Colonic mucosa (tissue), 4 donors: ENCODE measurements around the gene SLC46A3. TPM values are rescaled to one million over a fixed set of nuclear protein-coding genes. Genes with fewer than 3 reads are reported as not detected.
A peak's percentile ranks its signal among the peaks of the same experiment; 100 is the strongest.
"Not testable (repeated sequence)": the region's sequence is repeated elsewhere in the genome, so short reads cannot be mapped to it uniquely, and the experiment has no call there.

Experiments
- DNase-seq: peaks from one replicate; pipeline ENCODE4 v3.0.0-alpha.2; 2020
- H3K27ac ChIP-seq: fragments of 200-600 bp; one replicate; pipeline ENCODE4 v1.8.0; 2021
- H3K27me3 ChIP-seq: fragments of 200-600 bp; one replicate; pipeline ENCODE4 v1.8.0; 2021
- H3K36me3 ChIP-seq: fragments of 200-600 bp; one replicate; pipeline ENCODE4 v1.8.0; 2021
- H3K4me1 ChIP-seq: fragments of 200-600 bp; one replicate; pipeline ENCODE4 v1.8.0; 2021; ENCODE audit warnings: mild to moderate bottlenecking
- H3K4me3 ChIP-seq: fragments of 200-600 bp; one replicate; pipeline ENCODE4 v1.8.0; 2021
- H3K9ac ChIP-seq, 2 donors: one replicate each; pipeline ENCODE4 v1.7.0; 2013; ENCODE audit warnings: control low read depth in 2 of 2, low read depth in 2 of 2, low read length in 2 of 2
- H3K9me3 ChIP-seq: fragments of 200-600 bp; one replicate; pipeline ENCODE4 v1.8.0; 2021
- intact Hi-C: fragments of 100-400 bp; cut with DNase I; formaldehyde crosslinking; loops from one replicate; pipeline ENCODE4 v1.14.1; 2022
- total RNA-seq, 2 donors: library from RNA; stranded (reverse); fragmentation: NEBNext Ultra II Directional in 1 of 2; extraction: Animal tissue kit (Norgen Biotek cat#: 25700) in 1 of 2; gene quantifications; one replicate each; pipeline ENCODE4 v1.2.1, GENCODE V29; 2021
- TF ChIP-seq, protein P1 (sequence below): fragments of 200-600 bp; IDR thresholded peaks from one replicate; pipeline ENCODE4 v1.8.0; 2022; ENCODE audit warnings: antibody characterized with exemption, mild to moderate bottlenecking
- donor health status: healthy.
- donor health status: DM: no; HTN: no; CAD: no.
- donor health status: DM: no; HTN: no; CAD: no.

Gene SLC46A3
- total RNA-seq, 2 donors from 2014 or later = 30.5 to 45.8 TPM

DNA sequence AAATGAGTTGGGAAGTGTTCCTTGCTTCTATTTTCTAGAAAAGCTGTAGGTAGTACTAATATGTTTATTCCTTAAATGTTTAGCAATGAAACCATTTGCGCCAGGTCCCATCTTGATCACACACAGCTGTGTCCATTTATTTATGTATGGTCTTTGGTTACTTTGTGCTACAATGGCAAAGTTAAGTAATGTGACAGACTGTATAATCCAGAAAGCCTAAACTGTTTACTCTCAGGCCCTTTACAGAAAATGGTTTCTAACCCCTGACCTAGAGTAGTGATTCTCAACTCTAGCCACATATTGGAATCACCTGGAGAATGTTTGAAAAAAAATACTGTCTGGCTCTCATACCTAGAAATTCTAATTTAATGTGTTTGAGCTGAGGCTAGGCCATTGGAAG is 21.3 kb downstream of the SLC46A3 start:
- H3K9me3 ChIP-seq = no peaks in the 10 kb centered on the region
- TF ChIP-seq, protein P1, sequence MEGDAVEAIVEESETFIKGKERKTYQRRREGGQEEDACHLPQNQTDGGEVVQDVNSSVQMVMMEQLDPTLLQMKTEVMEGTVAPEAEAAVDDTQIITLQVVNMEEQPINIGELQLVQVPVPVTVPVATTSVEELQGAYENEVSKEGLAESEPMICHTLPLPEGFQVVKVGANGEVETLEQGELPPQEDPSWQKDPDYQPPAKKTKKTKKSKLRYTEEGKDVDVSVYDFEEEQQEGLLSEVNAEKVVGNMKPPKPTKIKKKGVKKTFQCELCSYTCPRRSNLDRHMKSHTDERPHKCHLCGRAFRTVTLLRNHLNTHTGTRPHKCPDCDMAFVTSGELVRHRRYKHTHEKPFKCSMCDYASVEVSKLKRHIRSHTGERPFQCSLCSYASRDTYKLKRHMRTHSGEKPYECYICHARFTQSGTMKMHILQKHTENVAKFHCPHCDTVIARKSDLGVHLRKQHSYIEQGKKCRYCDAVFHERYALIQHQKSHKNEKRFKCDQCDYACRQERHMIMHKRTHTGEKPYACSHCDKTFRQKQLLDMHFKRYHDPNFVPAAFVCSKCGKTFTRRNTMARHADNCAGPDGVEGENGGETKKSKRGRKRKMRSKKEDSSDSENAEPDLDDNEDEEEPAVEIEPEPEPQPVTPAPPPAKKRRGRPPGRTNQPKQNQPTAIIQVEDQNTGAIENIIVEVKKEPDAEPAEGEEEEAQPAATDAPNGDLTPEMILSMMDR = no peak
- DNase-seq = no peak
- H3K4me1 ChIP-seq = no peaks in the 10 kb centered on the region
- no peaks in the 10 kb centered on the region for H3K27me3 ChIP-seq
- no peak overlapping the region for H3K27ac ChIP-seq
- intact Hi-C loops = no loop called here
- H3K9ac ChIP-seq = no peak overlapping the region
- no peak overlapping the region for H3K4me3 ChIP-seq
- no peaks in the 10 kb centered on the region for H3K36me3 ChIP-seq

DNA sequence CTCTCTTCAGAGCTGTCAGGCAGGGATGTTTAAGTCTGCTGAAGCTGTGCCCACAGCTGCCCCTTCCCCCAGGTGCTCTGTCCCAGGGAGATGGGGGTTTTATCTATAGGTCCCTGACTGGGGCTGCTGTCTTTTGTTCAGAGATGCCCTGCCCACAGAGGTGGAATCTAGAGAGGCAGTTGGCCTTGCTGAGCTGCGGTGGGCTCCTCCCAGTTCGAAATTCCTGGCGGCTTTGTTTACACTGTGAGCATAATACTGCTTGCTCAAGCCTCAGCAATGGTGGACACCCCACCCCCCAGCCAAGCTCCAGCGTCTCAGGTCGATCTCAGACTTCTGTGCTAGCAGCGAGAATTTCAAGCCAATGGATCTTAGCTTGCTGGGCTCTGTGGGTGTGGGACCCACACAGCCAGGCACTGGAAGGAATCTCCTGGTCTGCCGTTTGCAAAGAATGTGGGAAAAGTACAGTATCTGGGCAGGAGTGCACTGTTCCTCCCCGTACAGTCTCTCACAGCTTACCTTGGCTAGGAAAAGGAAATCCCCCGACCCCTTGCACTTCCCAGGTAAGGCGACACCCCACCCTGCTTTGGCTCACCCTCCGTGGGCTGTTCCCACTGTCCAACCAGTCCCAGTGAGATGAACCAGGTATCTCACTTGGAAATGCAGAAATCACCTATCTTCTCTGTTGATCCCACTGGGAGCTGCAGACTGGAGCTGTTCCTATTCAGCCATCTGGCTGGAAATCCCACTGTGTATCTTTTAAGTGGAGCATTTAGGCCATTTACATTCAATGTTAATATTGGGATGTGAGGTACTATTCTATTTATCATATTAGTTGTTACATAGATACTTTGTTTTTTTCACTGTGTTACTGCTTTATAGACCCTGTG is 24.9 kb downstream of the SLC46A3 start:
- H3K36me3 ChIP-seq, H3K9me3 ChIP-seq, H3K4me3 ChIP-seq, H3K27me3 ChIP-seq, intact Hi-C loops, H3K4me1 ChIP-seq, H3K27ac ChIP-seq, H3K9ac ChIP-seq: not testable (repeated sequence)
- peak; percentile 67 for DNase-seq

DNA sequence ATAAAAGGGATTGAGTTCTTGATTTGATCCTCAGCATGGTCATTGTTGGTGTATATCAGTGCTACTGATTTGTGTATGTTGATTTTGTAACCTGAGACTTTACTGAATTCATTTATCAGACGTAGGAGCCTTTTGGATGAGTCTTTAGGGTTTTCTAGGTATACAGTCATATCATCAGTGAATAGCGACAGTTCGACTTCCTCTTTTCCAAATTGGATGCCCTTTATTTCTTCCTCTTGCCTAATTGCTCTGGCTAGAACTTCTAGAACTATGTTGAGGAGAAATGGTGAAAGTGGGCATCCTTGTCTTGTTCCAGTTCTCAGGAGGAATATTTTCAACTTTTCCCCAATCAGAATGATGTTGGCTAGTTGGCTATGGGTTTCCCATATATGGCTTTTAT is 32.9 kb downstream of the SLC46A3 start:
- TF ChIP-seq, protein P1 = no peak
- H3K4me1 ChIP-seq = no peaks in the 10 kb centered on the region
- no peaks in the 10 kb centered on the region for H3K36me3 ChIP-seq
- no peak for DNase-seq
- H3K27me3 ChIP-seq = no peaks in the 10 kb centered on the region
- no peak overlapping the region for H3K27ac ChIP-seq
- no peak overlapping the region for H3K9ac ChIP-seq
- intact Hi-C loops = no loop called here
- H3K4me3 ChIP-seq = no peak overlapping the region
- H3K9me3 ChIP-seq = no peaks in the 10 kb centered on the region

DNA sequence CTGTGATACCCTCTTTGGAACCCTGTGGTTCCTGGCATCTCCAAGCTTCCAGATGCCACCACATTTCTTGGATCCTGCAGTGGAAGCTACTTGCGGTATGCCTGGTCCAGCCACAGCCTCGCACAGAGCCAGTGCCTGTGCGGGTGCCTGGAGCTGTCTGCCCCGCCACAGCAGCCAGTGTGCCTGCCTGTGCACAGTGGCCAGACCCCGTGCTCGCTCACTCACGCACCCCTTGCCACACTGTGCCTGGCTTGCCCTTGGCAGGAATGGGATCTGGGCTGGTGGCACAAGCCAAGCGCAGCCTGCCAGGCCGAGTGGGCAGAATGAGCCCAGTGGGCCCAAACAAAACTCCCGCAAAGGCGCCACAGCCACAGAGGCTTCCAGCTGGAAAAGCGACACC is 33.7 kb downstream of the SLC46A3 start:
- TF ChIP-seq, protein P1 = no peak
- Histone ChIP-seq H3K4me3 (no peak overlapping the region), H3K4me1 (no peaks in the 10 kb centered on the region), H3K9ac (no peak overlapping the region), H3K36me3 (no peaks in the 10 kb centered on the region), H3K27me3 (no peaks in the 10 kb centered on the region), H3K27ac (no peak overlapping the region), H3K9me3 (no peaks in the 10 kb centered on the region)
- intact Hi-C loops = no loop called here
- no peak for DNase-seq

DNA sequence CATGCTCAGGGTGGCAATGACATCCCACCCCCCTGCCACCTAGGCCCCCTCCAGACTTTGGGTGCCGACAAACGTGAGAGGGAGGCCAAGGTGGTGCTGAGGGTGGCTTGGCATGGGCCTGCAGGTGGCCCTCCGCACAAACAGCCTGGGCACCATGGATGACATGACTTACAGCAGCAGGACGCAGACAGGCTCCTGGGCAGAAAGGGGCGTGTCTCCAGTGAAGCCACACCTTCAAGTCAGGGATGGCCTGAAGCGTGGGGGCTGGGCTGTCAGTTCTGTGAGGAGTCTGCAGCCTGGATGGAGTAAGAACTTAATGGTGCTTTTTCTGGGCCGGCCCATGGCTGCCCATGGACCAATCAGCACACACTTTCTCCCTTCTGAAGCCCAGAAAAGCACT is 34.5 kb downstream of the SLC46A3 start:
- peak; percentile 48 for DNase-seq
- Histone ChIP-seq H3K4me1 (no peaks in the 10 kb centered on the region), H3K27me3 (no peaks in the 10 kb centered on the region), H3K4me3 (no peak overlapping the region), H3K9ac (no peak overlapping the region), H3K36me3 (no peaks in the 10 kb centered on the region), H3K27ac (no peak overlapping the region), H3K9me3 (no peaks in the 10 kb centered on the region)
- TF ChIP-seq, protein P1 = no peak
- intact Hi-C loops = no loop called here

DNA sequence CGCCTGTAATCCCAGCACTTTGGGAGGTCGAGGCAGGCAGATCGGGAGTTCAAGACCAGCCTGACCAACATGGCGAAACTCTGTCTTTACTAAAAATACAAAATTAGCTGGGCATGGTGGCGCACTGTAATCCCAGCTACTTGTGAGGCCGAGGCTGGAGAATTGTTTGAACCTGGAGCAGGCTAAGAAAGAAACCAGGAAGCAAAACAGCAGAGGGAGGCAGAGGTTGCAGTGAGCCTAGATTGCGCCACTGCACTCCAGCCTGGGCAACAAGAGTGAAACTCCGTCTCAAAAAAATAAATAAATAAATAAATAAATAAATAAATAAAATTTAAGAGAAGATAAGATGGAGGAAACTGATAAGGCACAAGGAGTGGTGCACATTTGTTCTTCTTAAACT is 35.6 kb downstream of the SLC46A3 start:
- H3K27ac ChIP-seq, H3K4me3 ChIP-seq, H3K4me1 ChIP-seq, H3K9me3 ChIP-seq, H3K36me3 ChIP-seq, DNase-seq, H3K27me3 ChIP-seq, H3K9ac ChIP-seq, intact Hi-C loops: not testable (repeated sequence)
